Prostate gland (tissue), 2 donors: Measurements from ENCODE around the gene NOXO1. TPM values are rescaled to one million over a fixed set of nuclear protein-coding genes. Genes with fewer than 3 reads are reported as not detected.

ENCODE experiments used
- DNase-seq: peaks from one replicate; pipeline ENCODE4 v3.0.0-alpha.2; 2019; ENCODE audit warnings: low spot score
- H3K27ac ChIP-seq, 2 donors: fragments of 200-600 bp; sonication (generic); 2 replicates each; pipeline ENCODE4 v1.5.1; 2017 to 2019
- H3K27me3 ChIP-seq: fragments of 200-600 bp; sonication (generic); replicated peaks from 2 replicates; pipeline ENCODE4 v1.5.1; 2019; ENCODE audit not compliant: insufficient read depth
- H3K36me3 ChIP-seq, 2 donors: fragments of 200-600 bp; sonication (generic); 1 replicate in 1 of 2; 2 replicates in 1 of 2; pipeline versions ENCODE4 v1.5.1 to v1.8.1; 2017 to 2019
- H3K4me1 ChIP-seq: fragments of 200-600 bp; sonication (generic); replicated peaks from 2 replicates; pipeline ENCODE4 v1.5.1; 2019
- H3K4me3 ChIP-seq, 2 donors: fragments of 200-600 bp; sonication (generic); 2 replicates each; pipeline ENCODE4 v1.5.1; 2017 to 2019
- H3K9me3 ChIP-seq: fragments of 200-600 bp; sonication (generic); 2 replicates; pipeline ENCODE4 v1.5.1; 2017
- CTCF ChIP-seq, 4 experiments: fragments of 200-600 bp in 2 of 4; fragments of 450-650 bp in 2 of 4; sonication (generic) in 2 of 4; IDR thresholded peaks; 1 replicate in 3 of 4; 2 replicates in 1 of 4; pipeline ENCODE4 v1.5.1; 2016 to 2019; ENCODE audit warnings: antibody characterized with exemption in 4 of 4, mild to moderate bottlenecking in 2 of 4, moderate library complexity in 2 of 4
- POLR2A ChIP-seq: fragments of 450-650 bp; IDR thresholded peaks from one replicate; pipeline ENCODE4 v1.6.1; 2016; ENCODE audit warnings: antibody characterized with exemption, mild to moderate bottlenecking
- POLR2AphosphoS5 ChIP-seq: sonication (generic); formaldehyde crosslinking; IDR thresholded peaks from one replicate; pipeline ENCODE4 v1.6.1; 2017; ENCODE audit warnings: antibody characterized with exemption
- WGBS: methylation state at CpG from one replicate; pipeline ENCODE4 v1.1.5; 2018; 5-methylcytosine and 5-hydroxymethylcytosine counted together
- intact Hi-C: fragments of 100-400 bp; cut with DNase I; formaldehyde crosslinking; loops from one replicate; pipeline ENCODE4 v1.14.2; 2022
- total RNA-seq, 2 donors: library from RNA; depleted of rRNA; stranded (reverse); fragments of >200 nt; gene quantifications; one replicate each; pipeline ENCODE4 v1.1.0, GENCODE V29; 2016

The NOXO1 gene
- total RNA-seq, 2 donors from 2014 or later, result 0.32 to 5.0 TPM

GRCh38 chr16:1997494-1998359 is 16.5 kb upstream of the NOXO1 start:
- WGBS, result 69% methylated on average over 20 of the region's 26 CpGs
- Histone ChIP-seq H3K27ac (peak overlapping the region in 1 of 2 donors; percentile 14), H3K4me1 (no peaks in the 10 kb centered on the region), H3K9me3 (no peaks in the 10 kb centered on the region), H3K36me3 (peaks cover 12 to 32% of the 10 kb centered on the region in 2 donors), H3K4me3 (no peak overlapping the region), H3K27me3 (no peaks in the 10 kb centered on the region)
- DNase-seq, result no peak
- intact Hi-C loops, result no loop called here
- TF ChIP-seq POLR2A, result no peak
- no peak for TF ChIP-seq CTCF (IDR thresholded peaks at IDR 0.05)
- no peak for TF ChIP-seq POLR2AphosphoS5

GRCh38 chr16:1993731-1994131 is 12.5 kb upstream of the NOXO1 start:
- Histone ChIP-seq H3K4me3 (no peak overlapping the region), H3K27me3 (no peaks in the 10 kb centered on the region), H3K4me1 (peaks cover 6% of the 10 kb centered on the region), H3K27ac (no peak overlapping the region), H3K9me3 (no peaks in the 10 kb centered on the region), H3K36me3 (peaks cover 0 to 10% of the 10 kb centered on the region in 2 donors)
- 69% methylated on average over 2 of the region's 2 CpGs for WGBS
- intact Hi-C loops, result no loop called here
- TF ChIP-seq POLR2A (no peak), CTCF (IDR thresholded peaks at IDR 0.05) (no peak), POLR2AphosphoS5 (no peak)
- DNase-seq, result no peak

GRCh38 chr16:1992704-1993317 is 11.5 kb upstream of the NOXO1 start:
- Histone ChIP-seq H3K4me3 (no peak overlapping the region), H3K36me3 (peaks cover 0 to 2% of the 10 kb centered on the region in 2 donors), H3K4me1 (peaks cover 6% of the 10 kb centered on the region), H3K9me3 (no peaks in the 10 kb centered on the region), H3K27ac (no peak overlapping the region), H3K27me3 (no peaks in the 10 kb centered on the region)
- intact Hi-C loops, result no loop called here
- DNase-seq, result no peak
- no peak for TF ChIP-seq POLR2A
- TF ChIP-seq CTCF (IDR thresholded peaks at IDR 0.05), result no peak
- TF ChIP-seq POLR2AphosphoS5, result no peak
- WGBS, result 64% methylated on average over 31 of the region's 50 CpGs

GRCh38 chr16:1991948-1992703 is 10.9 kb upstream of the NOXO1 start:
- peak; percentile 85 for DNase-seq
- no peaks in the 10 kb centered on the region for H3K36me3 ChIP-seq
- TF ChIP-seq POLR2AphosphoS5, result peak; percentile 38
- peak; percentile 53 for TF ChIP-seq POLR2A
- TF ChIP-seq CTCF (IDR thresholded peaks at IDR 0.05), result peak in 1 of 4 experiments; percentile 4
- no peak overlapping the region for H3K27ac ChIP-seq
- H3K4me3 ChIP-seq, result peak overlapping the region in 1 of 2 donors; percentile 28
- intact Hi-C loops, result no loop called here
- 18% methylated on average over 13 of the region's 96 CpGs for WGBS
- H3K27me3 ChIP-seq, result no peaks in the 10 kb centered on the region
- no peaks in the 10 kb centered on the region for H3K9me3 ChIP-seq
- H3K4me1 ChIP-seq, result peaks cover 6% of the 10 kb centered on the region
